ENCODE results near the gene ATP7A. TPM values are rescaled to one million over a fixed set of nuclear protein-coding genes. Genes with fewer than 3 reads are reported as not detected.

The ATP7A gene
- total RNA-seq, 1 experiment from 2014 or later = 2.1 TPM

GRCh38 chrX:78046362-78046761, 135.9 kb downstream of the ATP7A start:
- H3K27ac ChIP-seq (ENCODE audit: insufficient read length, low read depth, low read length) = no peak overlapping the region
- H2BK120ac ChIP-seq (ENCODE audit: low read depth, low read length, poor library complexity, severe bottlenecking) = no peak overlapping the region
- H3K23me2 ChIP-seq (ENCODE audit: insufficient read length, low read depth, low read length, poor library complexity, severe bottlenecking) = no peaks in the 10 kb centered on the region
- WGBS (ENCODE audit: extremely low coverage, insufficient read length, low lambda C conversion rate) = no CpG with 5 or more reads among the region's 4 CpGs
- H3K36me3 Mint-ChIP-seq (ENCODE audit: insufficient read depth in 1 of 3, low read depth in 3 of 3) = peaks cover 0 to 13% (median 5%) of the 10 kb centered on the region in 3 experiments; a peak in 4 of 7 replicates
- H3K18ac ChIP-seq (ENCODE audit: insufficient read length, low read depth, low read length) = no peak overlapping the region
- H3K27me3 Mint-ChIP-seq (ENCODE audit: low read depth) = no peaks in the 10 kb centered on the region
- no peak overlapping the region for H4K5ac ChIP-seq (ENCODE audit: insufficient read length, low read depth, low read length)
- H2BK12ac ChIP-seq (ENCODE audit: insufficient read length, low read depth, low read length) = no peak overlapping the region
- H4K8ac ChIP-seq (replicated peaks; ENCODE audit: insufficient read length, low read depth, low read length) = no peak overlapping the region
- H3K4me2 ChIP-seq (ENCODE audit: insufficient read depth, insufficient read length, low read length) = no peak overlapping the region
- H3K9me3 ChIP-seq (ENCODE audit: control insufficient read depth, low read depth, low read length) = peaks cover 27% of the 10 kb centered on the region
- TF ChIP-seq CTCF (conservative IDR thresholded peaks at IDR 0.05) = no peak
- H3K23ac ChIP-seq (ENCODE audit: insufficient read length, low read depth, low read length) = no peak overlapping the region
- no peaks in the 10 kb centered on the region for H4K20me1 ChIP-seq (ENCODE audit: control insufficient read depth, insufficient read depth, insufficient read length)
- no peaks in the 10 kb centered on the region for H3K79me1 ChIP-seq (ENCODE audit: insufficient read depth, low read depth, low read length, poor library complexity, severe bottlenecking)
- H4K91ac ChIP-seq (ENCODE audit: insufficient read length, low read depth, low read length) = no peak overlapping the region
- no peak for DNase-seq
- no peak overlapping the region for H3K9ac ChIP-seq (ENCODE audit: extremely low read depth, insufficient read length, low read length)
- peaks cover 15 to 16% of the 10 kb centered on the region in 2 experiments for H3K4me1 Mint-ChIP-seq
- H3K4me3 Mint-ChIP-seq = no peak overlapping the region
- no peak overlapping the region for H2AFZ ChIP-seq (ENCODE audit: low read length)
- no peak overlapping the region for H3K27ac Mint-ChIP-seq
- peaks cover 39 to 46% of the 10 kb centered on the region in 2 experiments for H3K9me3 Mint-ChIP-seq
- H3K4me1 ChIP-seq (ENCODE audit: insufficient read depth, low read length) = 0 out of 2 replicates have a peak, but pooled peaks cover 2% of the 10 kb centered on the region
- no peak overlapping the region for H2BK15ac ChIP-seq (ENCODE audit: low read depth, low read length)
- H3K56ac ChIP-seq (ENCODE audit: insufficient read length, low read depth, low read length) = no peak overlapping the region
- no peak overlapping the region for H3K14ac ChIP-seq (ENCODE audit: insufficient read depth, low read length)
- H2BK20ac ChIP-seq (ENCODE audit: low read depth, low read length, poor library complexity, severe bottlenecking) = no peak overlapping the region
- no peaks in the 10 kb centered on the region for H3K27me3 ChIP-seq (ENCODE audit: insufficient read depth, low read length)
- no peak overlapping the region for H2AK5ac ChIP-seq (ENCODE audit: insufficient read length, low read length)
- H2BK5ac ChIP-seq (ENCODE audit: insufficient read length, low read length) = no peak overlapping the region
- no peak overlapping the region for H3T11ph ChIP-seq (ENCODE audit: low read length)
- no peak overlapping the region for H3K4ac ChIP-seq (ENCODE audit: low read depth, low read length)
- no peaks in the 10 kb centered on the region for H3K79me2 ChIP-seq (ENCODE audit: insufficient read depth, low read length)
